Activated naive CD8-positive, alpha-beta T cell treated with anti-CD3 and anti-CD28 coated beads, Interleukin-2, amount 50 U/mL, for 24 hours (primary cell): ENCODE results near the gene RAPSN.
"Not testable (repeated sequence)": the region's sequence is repeated elsewhere in the genome, so short reads cannot be mapped to it uniquely, and the experiment has no call there.

ENCODE experiments used
- ATAC-seq: fragments of 150-1000 bp; cut with Tn5 transposase; one replicate; pipeline ENCODE4 v1.10.0; 2021
- DNase-seq: peaks from one replicate; pipeline ENCODE4 v3.0.0; 2021
- H3K27ac Mint-ChIP-seq: one replicate; pipeline ENCODE4 v1.8.0; 2021; ENCODE audit warnings: mild to moderate bottlenecking, mixed read lengths
- H3K27me3 Mint-ChIP-seq: one replicate; pipeline ENCODE4 v1.8.0; 2021; ENCODE audit warnings: mixed read lengths
- H3K36me3 Mint-ChIP-seq: one replicate; pipeline ENCODE4 v1.8.0; 2021; ENCODE audit warnings: low read depth, mixed read lengths
- H3K4me1 Mint-ChIP-seq: one replicate; pipeline ENCODE4 v1.8.0; 2021; ENCODE audit warnings: mixed read lengths
- H3K4me3 Mint-ChIP-seq: one replicate; pipeline ENCODE4 v1.8.0; 2021; ENCODE audit warnings: mild to moderate bottlenecking, moderate library complexity, mixed read lengths
- H3K9me3 Mint-ChIP-seq: one replicate; pipeline ENCODE4 v1.8.0; 2021; ENCODE audit warnings: mixed read lengths

Gene RAPSN

GRCh38 chr11:47477323-47477722, 28.4 kb upstream of the RAPSN start:
- Mint-ChIP-seq H3K27me3 (no peaks in the 10 kb centered on the region), H3K4me1 (no peaks in the 10 kb centered on the region), H3K36me3 (peaks cover 68% of the 10 kb centered on the region), H3K4me3 (no peak overlapping the region), H3K9me3 (no peaks in the 10 kb centered on the region), H3K27ac (peak overlapping the region; percentile 20)
- no peak for DNase-seq
- peak; percentile 58 for ATAC-seq

DNA sequence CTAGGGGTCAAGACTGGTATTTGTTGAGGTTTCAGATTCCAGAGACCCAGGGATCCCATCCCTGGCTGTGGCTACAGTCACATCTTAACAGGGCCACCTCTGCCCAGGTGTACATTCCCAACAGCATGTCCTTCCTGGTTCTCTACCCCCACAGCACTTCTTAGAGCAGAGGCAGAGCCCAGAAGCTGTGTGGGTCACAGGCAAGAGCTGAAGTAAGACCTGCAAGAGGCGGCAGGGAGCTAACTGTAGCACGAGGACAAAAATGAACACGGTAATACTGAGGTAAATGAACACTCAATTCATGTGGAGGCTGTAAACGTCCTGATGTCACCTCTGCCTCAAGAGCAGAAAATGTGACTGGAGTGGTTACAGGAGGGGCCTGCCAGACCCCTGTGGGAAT, 21.7 kb upstream of the RAPSN start:
- peaks cover 3% of the 10 kb centered on the region for H3K4me1 Mint-ChIP-seq
- no peaks in the 10 kb centered on the region for H3K9me3 Mint-ChIP-seq
- no peak for DNase-seq
- no peak overlapping the region for H3K27ac Mint-ChIP-seq
- no peak overlapping the region for H3K4me3 Mint-ChIP-seq
- ATAC-seq = no peak
- H3K27me3 Mint-ChIP-seq = no peaks in the 10 kb centered on the region
- peaks cover 53% of the 10 kb centered on the region for H3K36me3 Mint-ChIP-seq

- DNase-seq (no peak), ATAC-seq (no peak)
- H3K4me1 Mint-ChIP-seq = peaks cover 3% of the 10 kb centered on the region
- no peak overlapping the region for H3K4me3 Mint-ChIP-seq
- peaks cover 48% of the 10 kb centered on the region for H3K36me3 Mint-ChIP-seq
- H3K27ac Mint-ChIP-seq = peak overlapping the region; percentile 32
- H3K9me3 Mint-ChIP-seq = no peaks in the 10 kb centered on the region
- H3K27me3 Mint-ChIP-seq = no peaks in the 10 kb centered on the region
Measured at GRCh38 chr11:47469361-47470179, 20.6 kb upstream of the RAPSN start.

GRCh38 chr11:47468598-47469214, 19.8 kb upstream of the RAPSN start:
- H3K9me3 Mint-ChIP-seq = no peaks in the 10 kb centered on the region
- DNase-seq (no peak), ATAC-seq (no peak)
- no peaks in the 10 kb centered on the region for H3K27me3 Mint-ChIP-seq
- peaks cover 3% of the 10 kb centered on the region for H3K4me1 Mint-ChIP-seq
- H3K36me3 Mint-ChIP-seq = peaks cover 47% of the 10 kb centered on the region
- H3K27ac Mint-ChIP-seq = peak overlapping the region; percentile 28
- H3K4me3 Mint-ChIP-seq = no peak overlapping the region

DNA sequence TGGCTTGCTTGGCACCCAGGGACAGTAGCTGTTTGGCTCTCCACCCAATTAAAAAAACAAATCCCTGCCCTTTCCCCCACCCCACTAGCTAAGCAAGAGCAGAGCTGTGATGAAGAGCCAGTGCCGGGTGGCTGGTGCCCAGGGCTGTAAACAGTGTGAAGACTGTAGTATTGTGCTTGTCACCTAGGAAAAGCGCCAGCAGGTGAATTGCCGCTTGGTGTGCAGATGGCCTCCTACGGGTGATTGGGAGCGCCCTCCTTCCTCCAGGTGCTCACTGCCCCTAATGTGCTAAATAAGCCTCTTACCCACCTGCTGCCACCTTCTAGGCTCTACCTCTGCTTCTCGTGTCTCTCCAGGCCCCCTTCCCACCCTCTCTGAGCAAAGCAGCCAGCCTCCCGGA, 18.4 kb upstream of the RAPSN start:
- peaks cover 3% of the 10 kb centered on the region for H3K4me1 Mint-ChIP-seq
- DNase-seq (no peak), ATAC-seq (no peak)
- peaks cover 37% of the 10 kb centered on the region for H3K36me3 Mint-ChIP-seq
- H3K4me3 Mint-ChIP-seq = no peak overlapping the region
- no peaks in the 10 kb centered on the region for H3K27me3 Mint-ChIP-seq
- no peak overlapping the region for H3K27ac Mint-ChIP-seq
- H3K9me3 Mint-ChIP-seq = no peaks in the 10 kb centered on the region

DNA sequence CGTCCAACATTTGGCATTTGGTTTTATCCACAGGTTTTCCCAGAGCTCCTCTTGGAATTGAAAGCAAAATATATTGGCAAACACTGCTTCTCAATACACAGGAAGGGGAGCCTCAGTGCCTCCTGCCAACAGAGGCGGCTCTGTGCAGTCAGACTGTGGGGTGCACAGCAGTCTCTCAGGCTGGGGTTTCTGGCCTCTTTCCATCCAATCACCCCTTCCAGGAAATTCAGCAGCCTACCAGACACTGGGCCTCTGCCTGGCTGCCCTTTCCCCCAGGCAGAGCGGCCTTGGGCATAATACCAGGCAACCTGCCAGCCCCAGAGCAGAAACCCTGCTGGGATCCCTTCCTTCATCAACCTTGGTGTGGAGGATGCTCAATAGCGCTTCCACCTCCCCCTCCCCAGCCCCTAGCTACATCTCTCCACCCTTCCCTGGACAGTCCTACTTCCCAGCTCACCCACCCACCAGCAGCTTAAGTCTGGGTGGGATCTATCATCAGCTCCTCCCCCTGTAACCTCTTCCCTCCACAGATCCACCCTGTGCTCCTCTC, 17.8 kb upstream of the RAPSN start:
- no peak overlapping the region for H3K27ac Mint-ChIP-seq
- ATAC-seq (no peak), DNase-seq (no peak)
- H3K4me3 Mint-ChIP-seq = no peak overlapping the region
- H3K36me3 Mint-ChIP-seq = peaks cover 31% of the 10 kb centered on the region
- H3K9me3 Mint-ChIP-seq = no peaks in the 10 kb centered on the region
- H3K27me3 Mint-ChIP-seq = no peaks in the 10 kb centered on the region
- H3K4me1 Mint-ChIP-seq = peaks cover 3% of the 10 kb centered on the region

- no peak for DNase-seq
- no peak for ATAC-seq
- no peak overlapping the region for H3K27ac Mint-ChIP-seq
Measured at GRCh38 chr11:47466201-47466600, 17.3 kb upstream of the RAPSN start.

GRCh38 chr11:47464483-47464882, 15.5 kb upstream of the RAPSN start:
- Mint-ChIP-seq H3K4me3 (no peak overlapping the region), H3K36me3 (peaks cover 20% of the 10 kb centered on the region), H3K4me1 (peaks cover 3% of the 10 kb centered on the region), H3K9me3 (no peaks in the 10 kb centered on the region), H3K27me3 (no peaks in the 10 kb centered on the region), H3K27ac (peak overlapping the region; percentile 49)
- DNase-seq (no peak), ATAC-seq (peak; percentile 57)

More at GRCh38 chr11:47466201-47466600, 17.3 kb upstream of the RAPSN start:
- no peaks in the 10 kb centered on the region for H3K9me3 Mint-ChIP-seq
- no peaks in the 10 kb centered on the region for H3K27me3 Mint-ChIP-seq
- H3K4me1 Mint-ChIP-seq = peaks cover 3% of the 10 kb centered on the region
- peaks cover 26% of the 10 kb centered on the region for H3K36me3 Mint-ChIP-seq
- H3K4me3 Mint-ChIP-seq = no peak overlapping the region

GRCh38 chr11:47461876-47462275, 12.9 kb upstream of the RAPSN start:
- peak overlapping the region; percentile 15 for H3K27ac Mint-ChIP-seq
- DNase-seq (no peak), ATAC-seq (no peak)
- no peaks in the 10 kb centered on the region for H3K4me1 Mint-ChIP-seq
- H3K36me3 Mint-ChIP-seq = peaks cover 10% of the 10 kb centered on the region
- no peak overlapping the region for H3K4me3 Mint-ChIP-seq
- H3K27me3 Mint-ChIP-seq = no peaks in the 10 kb centered on the region
- H3K9me3 Mint-ChIP-seq = no peaks in the 10 kb centered on the region

DNA sequence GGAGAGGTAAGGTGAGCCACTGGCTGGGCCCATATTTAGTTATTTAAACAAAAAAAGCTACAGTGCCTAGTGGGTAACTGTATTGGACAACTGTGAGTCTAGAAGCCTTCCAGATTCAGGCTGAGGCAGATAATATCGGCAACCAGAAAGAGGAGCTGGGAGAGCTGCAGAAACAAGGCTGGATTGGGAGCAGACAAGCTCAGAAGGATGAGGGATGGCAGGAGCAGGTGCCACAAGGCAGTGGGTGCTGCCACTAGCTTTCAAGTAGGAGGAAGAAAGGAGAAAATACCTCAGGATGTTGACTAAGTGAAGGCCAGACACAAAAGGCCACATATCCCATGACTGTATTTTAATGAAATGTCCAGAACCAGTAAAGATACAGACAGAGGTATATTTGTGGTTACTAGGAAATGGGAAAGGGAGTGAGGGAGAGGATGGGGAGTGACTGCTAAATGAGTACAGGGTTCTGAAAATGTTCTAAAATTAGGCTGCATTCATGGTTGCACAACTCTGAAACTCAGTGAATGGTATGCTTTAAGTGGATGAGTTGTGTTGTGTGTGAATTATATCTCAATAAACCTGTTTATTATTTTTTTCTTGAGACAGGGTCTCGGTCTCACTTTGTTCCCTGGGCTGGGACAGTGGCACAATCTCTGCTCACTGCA, 11.8 kb upstream of the RAPSN start:
- H3K9me3 Mint-ChIP-seq = no peaks in the 10 kb centered on the region
- H3K27ac Mint-ChIP-seq = no peak overlapping the region
- no peak overlapping the region for H3K4me3 Mint-ChIP-seq
- no peak for DNase-seq
- H3K36me3 Mint-ChIP-seq = peaks cover 10% of the 10 kb centered on the region
- no peaks in the 10 kb centered on the region for H3K27me3 Mint-ChIP-seq
- H3K4me1 Mint-ChIP-seq = no peaks in the 10 kb centered on the region
- no peak for ATAC-seq

DNA sequence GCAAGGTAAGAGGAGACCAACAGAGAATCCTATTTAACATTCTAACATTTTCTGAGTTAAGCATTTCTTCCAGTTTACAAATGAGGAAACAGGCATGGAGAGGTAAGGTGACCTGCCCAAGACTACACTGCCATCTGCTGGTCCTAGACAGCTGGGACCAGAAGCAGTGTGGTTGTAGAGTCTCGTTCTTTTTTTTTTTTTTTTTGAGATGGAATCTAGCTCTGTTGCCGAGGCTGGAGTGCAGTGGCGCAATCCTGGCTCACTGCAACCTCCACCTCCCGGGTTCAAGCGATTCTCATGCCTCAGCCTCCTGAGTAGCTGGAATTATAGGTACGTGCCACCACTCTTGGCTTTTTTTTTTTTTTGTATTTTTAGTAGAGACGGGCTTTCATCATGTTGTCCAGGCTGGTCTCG, 5.3 kb upstream of the RAPSN start:
- H3K9me3 Mint-ChIP-seq, H3K4me3 Mint-ChIP-seq, H3K36me3 Mint-ChIP-seq, H3K4me1 Mint-ChIP-seq, H3K27me3 Mint-ChIP-seq, H3K27ac Mint-ChIP-seq: not testable (repeated sequence)
- peak; percentile 54 for DNase-seq
- ATAC-seq = peak; percentile 88

DNA sequence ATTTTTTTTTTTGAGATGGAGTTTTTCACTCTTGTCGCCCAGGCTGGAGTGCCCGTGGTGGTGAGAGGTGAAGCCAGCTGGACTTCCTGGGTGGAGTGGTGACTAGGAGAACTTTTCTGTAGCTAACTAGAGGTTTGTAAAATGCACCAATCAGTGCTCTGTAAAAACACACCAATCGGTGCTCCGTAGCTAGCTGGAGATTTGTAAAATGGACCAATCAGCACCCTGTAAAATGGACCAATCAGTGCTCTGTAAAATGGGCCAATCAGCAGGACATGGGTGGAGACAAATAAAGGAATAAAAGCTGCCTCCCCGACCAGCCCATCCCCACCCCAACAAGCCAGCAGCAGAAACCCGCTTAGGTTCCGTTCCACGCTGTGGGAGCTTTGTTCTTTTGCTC, 4.4 kb upstream of the RAPSN start:
- ATAC-seq (no peak), DNase-seq (no peak)
- H3K9me3 Mint-ChIP-seq = no peaks in the 10 kb centered on the region
- H3K4me3 Mint-ChIP-seq = no peak overlapping the region
- no peaks in the 10 kb centered on the region for H3K36me3 Mint-ChIP-seq
- peaks cover 4% of the 10 kb centered on the region for H3K4me1 Mint-ChIP-seq
- H3K27me3 Mint-ChIP-seq = no peaks in the 10 kb centered on the region
- no peak overlapping the region for H3K27ac Mint-ChIP-seq

- Mint-ChIP-seq H3K9me3 (no peaks in the 10 kb centered on the region), H3K4me1 (peaks cover 4% of the 10 kb centered on the region), H3K36me3 (no peaks in the 10 kb centered on the region), H3K27me3 (no peaks in the 10 kb centered on the region), H3K27ac (no peak overlapping the region), H3K4me3 (no peak overlapping the region)
- ATAC-seq (no peak), DNase-seq (no peak)
Measured at GRCh38 chr11:47451990-47452389, 3.1 kb upstream of the RAPSN start.

GRCh38 chr11:47451436-47451835, 2.5 kb upstream of the RAPSN start:
- no peaks in the 10 kb centered on the region for H3K36me3 Mint-ChIP-seq
- H3K27ac Mint-ChIP-seq = no peak overlapping the region
- no peaks in the 10 kb centered on the region for H3K27me3 Mint-ChIP-seq
- ATAC-seq (no peak), DNase-seq (no peak)
- H3K9me3 Mint-ChIP-seq = no peaks in the 10 kb centered on the region
- peaks cover 4% of the 10 kb centered on the region for H3K4me1 Mint-ChIP-seq
- no peak overlapping the region for H3K4me3 Mint-ChIP-seq

DNA sequence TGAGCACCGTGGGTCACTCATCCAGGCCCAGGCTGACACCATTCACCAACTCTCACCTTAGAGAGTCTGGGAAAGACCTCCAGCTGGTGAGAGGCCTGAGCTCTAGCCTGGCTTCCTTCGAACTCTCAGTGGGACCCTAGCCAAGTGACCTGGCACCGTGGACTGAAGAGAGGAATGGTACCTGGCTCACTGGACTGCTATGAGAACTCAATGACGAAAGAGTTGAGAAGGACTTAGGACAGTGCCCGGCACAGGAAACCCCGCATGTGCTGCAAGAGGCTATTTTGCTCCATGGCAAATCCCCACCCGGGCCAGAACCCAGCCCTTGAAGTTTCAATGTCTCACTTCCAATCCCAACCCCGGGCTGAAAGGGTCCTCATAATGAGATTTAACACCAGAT, 605 bp upstream of the RAPSN start:
- H3K36me3 Mint-ChIP-seq = no peaks in the 10 kb centered on the region

More for the DNA sequence above, 605 bp upstream of the RAPSN start:
- DNase-seq (no peak), ATAC-seq (no peak)
- no peak overlapping the region for H3K4me3 Mint-ChIP-seq
- H3K27me3 Mint-ChIP-seq = no peaks in the 10 kb centered on the region
- no peaks in the 10 kb centered on the region for H3K9me3 Mint-ChIP-seq
- peaks cover 4% of the 10 kb centered on the region for H3K4me1 Mint-ChIP-seq
- no peak overlapping the region for H3K27ac Mint-ChIP-seq
